Bronchial epithelial cell (primary cell): ENCODE measurements around the gene RAB4A. TPM values are rescaled to one million over a fixed set of nuclear protein-coding genes. Genes with fewer than 3 reads are reported as not detected.

Experiments
- DNase-seq: peaks from one replicate; pipeline ENCODE4 v3.0.0-alpha.2; 2010; ENCODE audit warnings: low read depth
- FAIRE-seq: peaks from 2 replicates; lab custom pipeline; 2011; peaks lifted over from hg19 to GRCh38; lab: Jason Lieb, UNC
- H3K27me3 ChIP-seq: 2 replicates; pipeline ENCODE4 v1.5.1; 2011; ENCODE audit warnings: low read length; ENCODE audit not compliant: control insufficient read depth, insufficient read depth
- H3K36me3 ChIP-seq: 2 replicates; pipeline ENCODE4 v1.5.1; 2011; ENCODE audit warnings: low read length; ENCODE audit not compliant: control insufficient read depth, insufficient read depth
- H3K4me3 ChIP-seq: 2 replicates; pipeline ENCODE4 v1.5.1; 2011; ENCODE audit warnings: mild to moderate bottlenecking, low read depth, low read length, control low read depth
- CTCF ChIP-seq: IDR thresholded peaks from 2 replicates; pipeline ENCODE4 v1.5.1; 2011; ENCODE audit warnings: mild to moderate bottlenecking, moderate library complexity, low read length, control low read depth, inconsistent platforms; ENCODE audit not compliant: insufficient read depth, severe bottlenecking
- total RNA-seq: library from RNA; depleted of rRNA; stranded (reverse); fragments of >200 nt; gene quantifications from 2 replicates; pipeline ENCODE4 v1.2.1, GENCODE V29; 2014

The RAB4A gene
- total RNA-seq, result 33.4 and 39.0 TPM in 2 replicates

GRCh38 chr1:229270547-229271447 is at the start of gene RAB4A:
RAB4A (plus strand) TSS chr1:229271111; CDS start chr1:229271340, 229 bp downstream.
- Histone ChIP-seq H3K36me3 (no peaks in the 10 kb centered on the region), H3K4me3 (peak within 1 kb of the TSS; percentile 47), H3K27me3 (no peaks in the 10 kb centered on the region)
- DNase-seq (peak; percentile 59), FAIRE-seq (no peak)
- TF ChIP-seq CTCF, result no peak

GRCh38 chr1:229222081-229222480 is 48.8 kb upstream of the RAB4A start:
- no peak for FAIRE-seq
- H3K4me3 ChIP-seq, result no peak overlapping the region
- DNase-seq, result no peak
- peaks cover 3% of the 10 kb centered on the region for H3K27me3 ChIP-seq
- H3K36me3 ChIP-seq, result no peaks in the 10 kb centered on the region
- TF ChIP-seq CTCF, result no peak

GRCh38 chr1:229223498-229223897 is 47.4 kb upstream of the RAB4A start:
- TF ChIP-seq CTCF, result no peak
- DNase-seq, result no peak
- FAIRE-seq, result no peak
- H3K4me3 ChIP-seq, result no peak overlapping the region
- H3K36me3 ChIP-seq, result no peaks in the 10 kb centered on the region
- no peaks in the 10 kb centered on the region for H3K27me3 ChIP-seq

- H3K27me3 ChIP-seq, result no peaks in the 10 kb centered on the region
- DNase-seq, result peak; percentile 43
- TF ChIP-seq CTCF, result no peak
- no peak for FAIRE-seq
- no peak overlapping the region for H3K4me3 ChIP-seq
- H3K36me3 ChIP-seq, result no peaks in the 10 kb centered on the region
Measured at GRCh38 chr1:229224308-229224707, 46.6 kb upstream of the RAB4A start.

GRCh38 chr1:229225331-229225782 is 45.6 kb upstream of the RAB4A start:
- no peak overlapping the region for H3K4me3 ChIP-seq
- no peaks in the 10 kb centered on the region for H3K36me3 ChIP-seq
- FAIRE-seq, result no peak
- no peaks in the 10 kb centered on the region for H3K27me3 ChIP-seq
- DNase-seq, result peak; percentile 71
- TF ChIP-seq CTCF, result no peak
